ENCODE data around the gene SLC38A2.
"Not testable (repeated sequence)": the region's sequence is repeated elsewhere in the genome, so short reads cannot be mapped to it uniquely, and the experiment has no call there.

The SLC38A2 gene

GRCh38 chr12:46372544-46373300 is at the start of gene SLC38A2:
TSS of gene SLC38A2 (minus strand) at chr12:46372773. CDS start at chr12:46371293, 1,480 bp downstream.
- peak; percentile 97 for DNase-seq (ENCODE audit: low read depth)

- no peak for DNase-seq (ENCODE audit: low read depth)
Measured at GRCh38 chr12:46419675-46420074, 47.1 kb upstream of the SLC38A2 start.

GRCh38 chr12:46415552-46415951 is 43.0 kb upstream of the SLC38A2 start:
- DNase-seq (ENCODE audit: low read depth): no peak

- no peak for DNase-seq (ENCODE audit: low read depth)
Measured at GRCh38 chr12:46414591-46415268, 42.2 kb upstream of the SLC38A2 start.

GRCh38 chr12:46413368-46413767 is 40.8 kb upstream of the SLC38A2 start:
- DNase-seq (ENCODE audit: low read depth): no peak

GRCh38 chr12:46412857-46413256 is 40.3 kb upstream of the SLC38A2 start:
- no peak for DNase-seq (ENCODE audit: low read depth)

GRCh38 chr12:46410495-46410894 is 37.9 kb upstream of the SLC38A2 start:
- no peak for DNase-seq (ENCODE audit: low read depth)

- DNase-seq (ENCODE audit: low read depth): no peak
Measured at GRCh38 chr12:46409974-46410373, 37.4 kb upstream of the SLC38A2 start.

GRCh38 chr12:46409342-46409741 is 36.8 kb upstream of the SLC38A2 start:
- DNase-seq (ENCODE audit: low read depth): no peak

GRCh38 chr12:46408441-46408840 is 35.9 kb upstream of the SLC38A2 start:
- no peak for DNase-seq (ENCODE audit: low read depth)

- no peak for DNase-seq (ENCODE audit: low read depth)
Measured at GRCh38 chr12:46407361-46407760, 34.8 kb upstream of the SLC38A2 start.

GRCh38 chr12:46406352-46407027 is 33.9 kb upstream of the SLC38A2 start:
- no peak for DNase-seq (ENCODE audit: low read depth)

GRCh38 chr12:46404733-46405132 is 32.2 kb upstream of the SLC38A2 start:
- no peak for DNase-seq (ENCODE audit: low read depth)

- DNase-seq (ENCODE audit: low read depth): no peak
Measured at GRCh38 chr12:46404225-46404631, 31.7 kb upstream of the SLC38A2 start.

- no peak for DNase-seq (ENCODE audit: low read depth)
Measured at GRCh38 chr12:46403719-46404070, 31.1 kb upstream of the SLC38A2 start.

GRCh38 chr12:46402941-46403718 is 30.6 kb upstream of the SLC38A2 start:
- no peak for DNase-seq (ENCODE audit: low read depth)

GRCh38 chr12:46402451-46402850 is 29.9 kb upstream of the SLC38A2 start:
- DNase-seq (ENCODE audit: low read depth): no peak

- DNase-seq (ENCODE audit: low read depth): no peak
Measured at GRCh38 chr12:46401662-46402061, 29.1 kb upstream of the SLC38A2 start.

- no peak for DNase-seq (ENCODE audit: low read depth)
Measured at GRCh38 chr12:46400406-46400805, 27.8 kb upstream of the SLC38A2 start.

- DNase-seq (ENCODE audit: low read depth): not testable (repeated sequence)
Measured at GRCh38 chr12:46399461-46400248, 27.1 kb upstream of the SLC38A2 start.

GRCh38 chr12:46396826-46397225 is 24.3 kb upstream of the SLC38A2 start:
- no peak for DNase-seq (ENCODE audit: low read depth)
